SU-DHL-6 (cell line): Measurements from ENCODE around the gene BUD23.
"Not testable (repeated sequence)": the region's sequence is repeated elsewhere in the genome, so short reads cannot be mapped to it uniquely, and the experiment has no call there.

Source experiments
- H2AFZ ChIP-seq: fragments of 200-600 bp; sonication (generic); 2 replicates; pipeline ENCODE4 v1.6.1; 2014; ENCODE audit warnings: low read depth, mild to moderate bottlenecking, moderate library complexity, mixed read lengths, antibody characterized with exemption, low read length; ENCODE audit not compliant: severe bottlenecking
- H3F3A ChIP-seq: fragments of 200-600 bp; shearing (Covaris generic); 2 replicates; pipeline ENCODE4 v1.6.0; 2016; ENCODE audit warnings: antibody characterized with exemption, mild to moderate bottlenecking; ENCODE audit not compliant: insufficient read depth
- H3K27ac ChIP-seq: fragments of 200-600 bp; sonication (generic); 2 replicates; pipeline ENCODE4 v1.5.1; 2016; ENCODE audit warnings: low read depth, mild to moderate bottlenecking, low read length, moderate library complexity, mixed read lengths
- H3K27me3 ChIP-seq: fragments of 200-600 bp; sonication (generic), shearing (Covaris generic); 2 replicates; pipeline ENCODE4 v1.6.0; 2014; ENCODE audit warnings: mild to moderate bottlenecking, low read length
- H3K36me3 ChIP-seq: fragments of 200-600 bp; sonication (generic); 2 replicates; pipeline ENCODE4 v1.6.1; 2014; ENCODE audit warnings: mild to moderate bottlenecking, low read length, mixed read lengths
- H3K4me2 ChIP-seq: fragments of 300-600, 200-600 bp; shearing (Covaris generic), sonication (generic); 2 replicates; pipeline ENCODE4 v1.6.0; 2014; ENCODE audit warnings: low read length, low read depth, mild to moderate bottlenecking; ENCODE audit not compliant: poor library complexity, severe bottlenecking
- H3K4me3 ChIP-seq: fragments of 200-600 bp; sonication (generic); 2 replicates; pipeline ENCODE4 v1.5.1; 2014; ENCODE audit warnings: antibody characterized with exemption, low read length, mild to moderate bottlenecking, mixed read lengths; ENCODE audit not compliant: insufficient read depth, poor library complexity, severe bottlenecking
- H3K79me2 ChIP-seq: fragments of 200-600 bp; sonication (generic); 2 replicates; pipeline ENCODE4 v1.6.1; 2014; ENCODE audit warnings: mild to moderate bottlenecking, low read length, moderate library complexity; ENCODE audit not compliant: insufficient read depth
- H3K9ac ChIP-seq: fragments of 200-600 bp; sonication (generic); 2 replicates; pipeline ENCODE4 v1.7.0; 2014; ENCODE audit warnings: mild to moderate bottlenecking, low read length
- H3K9me2 ChIP-seq: fragments of 200-600 bp; sonication (generic); replicated peaks from 2 replicates; pipeline ENCODE4 v1.6.1; 2014; ENCODE audit warnings: low read length; ENCODE audit not compliant: insufficient read depth
- H3K9me3 ChIP-seq: fragments of 200-600 bp; sonication (generic); 2 replicates; pipeline ENCODE4 v1.6.1; 2014; ENCODE audit warnings: low read length, mixed read lengths; ENCODE audit not compliant: insufficient read depth
- H4K20me1 ChIP-seq: fragments of 200-600 bp; sonication (generic); 2 replicates; pipeline ENCODE4 v1.6.1; 2014; ENCODE audit warnings: low read depth, mild to moderate bottlenecking, antibody characterized with exemption, low read length, moderate library complexity, mixed read lengths
- EZH2phosphoT487 ChIP-seq: fragments of 200-600 bp; sonication (generic), shearing (Covaris generic); conservative IDR thresholded peaks from 2 replicates; pipeline ENCODE4 v1.6.1; 2018; ENCODE audit warnings: mild to moderate bottlenecking, antibody characterized with exemption, low read length, moderate library complexity, mixed read lengths
- TF ChIP-seq, protein P1 (sequence below): fragments of 200-600 bp; sonication (generic); IDR thresholded peaks from one replicate; pipeline ENCODE4 v1.5.1; 2017; ENCODE audit warnings: antibody characterized with exemption, mild to moderate bottlenecking, low read length, moderate library complexity; ENCODE audit not compliant: insufficient read depth, poor library complexity, severe bottlenecking

BUD23 gene

DNA sequence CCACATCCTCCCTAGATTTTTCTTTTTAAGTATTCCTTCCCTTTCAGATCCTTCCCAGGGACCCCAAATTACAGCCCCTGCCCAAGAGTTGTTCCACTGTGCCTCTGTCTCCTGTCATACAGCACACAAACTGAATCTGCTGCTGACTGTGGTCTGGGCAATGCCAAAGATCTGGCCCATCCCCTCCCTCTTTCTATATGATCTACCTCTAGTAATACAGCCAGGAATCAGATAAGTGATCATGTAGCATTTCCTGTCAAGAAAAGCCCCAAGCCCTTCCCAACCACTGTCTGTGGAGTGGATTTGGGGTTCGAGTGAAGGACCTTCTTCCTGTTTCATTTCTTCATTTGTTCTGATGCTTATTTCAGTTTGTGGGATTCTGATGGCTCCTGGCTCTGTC, 29.4 kb downstream of the BUD23 start:
- no peak overlapping the region for H3K27ac ChIP-seq
- no peaks in the 10 kb centered on the region for H4K20me1 ChIP-seq
- no peak overlapping the region for H3K9ac ChIP-seq
- no peaks in the 10 kb centered on the region for H3K36me3 ChIP-seq
- TF ChIP-seq EZH2phosphoT487, result no peak
- TF ChIP-seq, protein P1, sequence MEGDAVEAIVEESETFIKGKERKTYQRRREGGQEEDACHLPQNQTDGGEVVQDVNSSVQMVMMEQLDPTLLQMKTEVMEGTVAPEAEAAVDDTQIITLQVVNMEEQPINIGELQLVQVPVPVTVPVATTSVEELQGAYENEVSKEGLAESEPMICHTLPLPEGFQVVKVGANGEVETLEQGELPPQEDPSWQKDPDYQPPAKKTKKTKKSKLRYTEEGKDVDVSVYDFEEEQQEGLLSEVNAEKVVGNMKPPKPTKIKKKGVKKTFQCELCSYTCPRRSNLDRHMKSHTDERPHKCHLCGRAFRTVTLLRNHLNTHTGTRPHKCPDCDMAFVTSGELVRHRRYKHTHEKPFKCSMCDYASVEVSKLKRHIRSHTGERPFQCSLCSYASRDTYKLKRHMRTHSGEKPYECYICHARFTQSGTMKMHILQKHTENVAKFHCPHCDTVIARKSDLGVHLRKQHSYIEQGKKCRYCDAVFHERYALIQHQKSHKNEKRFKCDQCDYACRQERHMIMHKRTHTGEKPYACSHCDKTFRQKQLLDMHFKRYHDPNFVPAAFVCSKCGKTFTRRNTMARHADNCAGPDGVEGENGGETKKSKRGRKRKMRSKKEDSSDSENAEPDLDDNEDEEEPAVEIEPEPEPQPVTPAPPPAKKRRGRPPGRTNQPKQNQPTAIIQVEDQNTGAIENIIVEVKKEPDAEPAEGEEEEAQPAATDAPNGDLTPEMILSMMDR, result no peak
- H3K4me2 ChIP-seq, result no peak overlapping the region
- H3K27me3 ChIP-seq, result no peaks in the 10 kb centered on the region
- no peaks in the 10 kb centered on the region for H3K9me3 ChIP-seq
- no peaks in the 10 kb centered on the region for H3K9me2 ChIP-seq
- no peaks in the 10 kb centered on the region for H3F3A ChIP-seq
- no peaks in the 10 kb centered on the region for H3K79me2 ChIP-seq
- H2AFZ ChIP-seq, result no peak overlapping the region
- no peak overlapping the region for H3K4me3 ChIP-seq

DNA sequence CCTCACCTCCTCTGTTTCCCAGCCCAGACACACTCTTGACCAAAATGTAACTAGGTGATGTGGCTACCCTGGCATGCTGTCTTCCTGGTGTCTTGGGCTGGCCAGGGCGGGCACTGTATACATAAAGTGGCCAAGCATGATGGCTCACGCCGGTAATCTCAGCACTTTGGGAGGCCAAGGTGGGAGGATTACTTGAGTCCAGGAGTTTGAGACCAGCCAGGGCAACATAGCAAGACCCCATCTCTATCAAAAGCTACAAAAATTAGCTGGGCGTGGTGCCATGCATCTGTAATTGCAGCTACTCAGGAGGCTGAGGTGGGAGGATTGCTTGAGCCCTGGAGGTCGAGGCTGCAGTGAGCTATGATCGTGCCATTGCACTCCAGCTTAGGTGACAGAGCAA, 29.9 kb downstream of the BUD23 start:
- not testable (repeated sequence) for H3K9me3 ChIP-seq, H3K27me3 ChIP-seq, H2AFZ ChIP-seq, H3K27ac ChIP-seq, H3K79me2 ChIP-seq, H3K4me2 ChIP-seq, H3K4me3 ChIP-seq, H3K9ac ChIP-seq, H3F3A ChIP-seq, H3K36me3 ChIP-seq, H3K9me2 ChIP-seq, H4K20me1 ChIP-seq

GRCh38 chr7:73715648-73716317, 32.4 kb downstream of the BUD23 start:
- Histone ChIP-seq H2AFZ (no peak overlapping the region), H3K9ac (no peak overlapping the region), H3K4me2 (no peak overlapping the region), H3K9me3 (no peaks in the 10 kb centered on the region), H3K79me2 (no peaks in the 10 kb centered on the region), H3K9me2 (no peaks in the 10 kb centered on the region), H3K27ac (no peak overlapping the region), H3K4me3 (no peak overlapping the region), H3K36me3 (no peaks in the 10 kb centered on the region), H3K27me3 (no peaks in the 10 kb centered on the region), H3F3A (no peaks in the 10 kb centered on the region), H4K20me1 (0 out of 2 replicates have a peak, but pooled peaks cover 2% of the 10 kb centered on the region)
- TF ChIP-seq, protein P1, result no peak
- TF ChIP-seq EZH2phosphoT487, result no peak

DNA sequence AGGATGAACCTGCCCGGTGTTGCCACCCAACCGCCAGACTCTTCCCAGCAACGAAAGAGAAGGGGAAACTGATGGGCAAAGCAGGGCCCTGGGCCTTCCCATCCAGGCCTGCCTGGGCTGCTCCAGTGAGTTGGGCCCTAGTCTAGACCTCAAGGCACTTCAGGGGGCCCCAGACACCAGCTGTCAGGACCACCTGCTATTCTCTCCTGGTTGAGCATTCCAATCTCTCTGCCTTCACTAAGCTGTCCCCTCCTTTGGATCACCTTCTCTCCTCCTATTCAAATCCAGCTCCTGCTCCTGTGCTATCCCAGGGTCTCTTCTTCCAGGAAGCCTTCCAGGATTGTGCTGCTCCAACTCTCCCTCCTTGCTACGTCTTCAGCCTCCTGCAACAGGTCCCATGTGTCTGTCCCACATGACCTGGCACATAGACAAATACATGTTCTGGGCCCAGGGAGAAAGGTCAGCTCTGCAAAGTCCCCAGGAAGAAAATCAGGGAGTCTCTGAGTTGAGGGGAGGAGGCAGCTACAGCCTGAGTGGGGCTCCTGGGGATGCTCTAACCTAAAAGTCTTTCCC, 33.0 kb downstream of the BUD23 start:
- TF ChIP-seq EZH2phosphoT487, result no peak
- TF ChIP-seq, protein P1, result no peak
- H3K4me3 ChIP-seq, result no peak overlapping the region
- H2AFZ ChIP-seq, result no peak overlapping the region
- H3K9me2 ChIP-seq, result no peaks in the 10 kb centered on the region
- H3K9me3 ChIP-seq, result no peaks in the 10 kb centered on the region
- no peaks in the 10 kb centered on the region for H3K27me3 ChIP-seq
- H3K4me2 ChIP-seq, result no peak overlapping the region
- no peaks in the 10 kb centered on the region for H3K36me3 ChIP-seq
- no peak overlapping the region for H3K9ac ChIP-seq
- no peak overlapping the region for H3K27ac ChIP-seq
- no peaks in the 10 kb centered on the region for H3F3A ChIP-seq
- 0 out of 2 replicates have a peak, but pooled peaks cover 2% of the 10 kb centered on the region for H4K20me1 ChIP-seq
- H3K79me2 ChIP-seq, result no peaks in the 10 kb centered on the region
